Right renal cortex interstitium (tissue), 3 donors: ENCODE measurements around the gene STAG1. TPM values are rescaled to one million over a fixed set of nuclear protein-coding genes. Genes with fewer than 3 reads are reported as not detected.
A peak's percentile ranks its signal among the peaks of the same experiment; 100 is the strongest.
"Not testable (repeated sequence)": the region's sequence is repeated elsewhere in the genome, so short reads cannot be mapped to it uniquely, and the experiment has no call there.

Source experiments
- DNase-seq, 3 donors: peaks; one replicate each; pipeline ENCODE4 v3.0.0-alpha.2; 2013; ENCODE audit warnings: low read depth in 3 of 3, low spot score in 2 of 3
- polyA plus RNA-seq, 3 donors: library from polyadenylated mRNA; unstranded; fragments of 120-200 nt; gene quantifications; one replicate each; pipeline ENCODE4 v1.2.1, GENCODE V29; 2013; ENCODE audit not compliant: insufficient read length in 3 of 3

STAG1 gene
- polyA plus RNA-seq = 10 to 100 TPM; 52.6 to 57.4 (median 55.9) TPM

- DNase-seq = no peak
Observed at GRCh38 chr3:136752172-136752421, at the start of gene STAG1. Gene STAG1 (minus strand): TSS chr3:136752378. CDS start chr3:136630898, 121,480 bp downstream.

GRCh38 chr3:136801146-136801545, 49.0 kb upstream of the STAG1 start:
- DNase-seq = not testable (repeated sequence)

DNA sequence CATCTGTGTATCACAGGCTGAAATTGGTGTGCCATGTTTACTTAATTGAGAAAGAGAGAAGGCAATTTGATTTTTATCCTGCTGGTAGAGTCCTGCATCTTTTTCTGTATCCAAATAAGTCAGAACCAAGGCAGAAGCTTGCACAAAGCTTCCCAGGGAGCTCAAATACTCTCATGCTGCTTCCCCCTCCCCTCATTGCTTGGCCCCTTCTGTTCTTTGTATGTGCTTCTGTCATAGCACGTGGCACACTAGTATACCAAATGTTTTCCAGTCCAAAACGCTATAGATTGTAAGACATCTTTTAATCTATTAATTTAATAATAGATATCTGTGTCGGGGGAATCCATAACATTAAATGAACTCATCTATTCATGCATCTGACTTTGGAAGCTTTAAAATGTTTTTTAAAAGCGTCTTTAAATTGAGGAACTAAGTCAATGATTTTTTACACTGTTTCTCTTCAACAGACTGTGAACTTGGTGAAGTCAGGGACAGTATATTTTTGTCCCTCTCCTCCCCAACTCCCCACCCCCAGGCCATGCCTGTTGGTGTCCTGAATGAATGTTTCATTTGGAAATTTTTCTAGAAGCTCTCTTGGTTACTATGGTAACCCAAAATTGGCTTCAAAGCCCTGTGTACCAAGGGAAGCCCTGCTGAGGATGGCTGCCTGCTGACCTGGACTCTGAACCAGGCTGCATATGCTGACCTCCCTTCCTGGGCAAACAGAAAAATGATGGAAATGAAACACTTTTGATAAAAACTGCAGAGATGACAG, 40.6 kb upstream of the STAG1 start:
- DNase-seq = no peak

DNA sequence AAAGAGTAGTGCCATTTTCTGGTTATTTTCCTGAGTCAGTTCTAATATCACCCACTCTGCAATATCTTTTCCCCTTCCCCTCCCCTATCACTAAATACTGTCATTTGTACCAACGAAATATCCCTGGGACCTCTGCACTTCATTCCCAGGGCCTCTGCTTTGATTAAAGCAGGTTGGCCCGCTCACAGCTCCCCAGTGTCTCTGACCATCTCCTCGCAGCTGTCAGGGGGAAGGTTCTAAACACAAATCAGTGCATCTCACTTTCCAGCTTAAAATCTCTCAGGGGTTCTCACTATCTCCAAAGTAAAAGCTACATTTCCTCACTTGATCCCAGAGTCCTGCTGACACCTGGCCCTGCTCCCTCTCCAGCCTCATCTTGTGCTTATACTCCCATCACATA, 38.6 kb upstream of the STAG1 start:
- DNase-seq = no peak

GRCh38 chr3:136789976-136790375, 37.8 kb upstream of the STAG1 start:
- no peak for DNase-seq

DNA sequence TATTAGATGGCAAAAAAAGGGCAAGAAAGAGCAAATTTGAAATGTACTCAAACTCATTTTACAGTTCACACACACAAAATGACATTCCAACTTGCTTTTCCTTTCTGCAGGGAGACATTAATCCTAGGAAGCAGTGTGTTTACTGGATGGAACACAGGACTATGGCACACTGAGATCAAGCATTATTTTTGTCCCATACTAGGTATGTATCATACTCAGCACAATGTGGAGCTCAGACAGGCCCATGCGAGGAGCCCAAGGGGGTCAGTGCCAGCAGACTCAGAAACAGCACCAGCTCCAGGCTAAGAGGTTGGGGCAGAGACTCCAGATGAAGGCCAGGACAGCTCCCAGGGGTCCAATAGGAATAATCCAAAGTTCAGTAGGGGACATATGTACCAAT, 36.0 kb upstream of the STAG1 start:
- DNase-seq = no peak

DNA sequence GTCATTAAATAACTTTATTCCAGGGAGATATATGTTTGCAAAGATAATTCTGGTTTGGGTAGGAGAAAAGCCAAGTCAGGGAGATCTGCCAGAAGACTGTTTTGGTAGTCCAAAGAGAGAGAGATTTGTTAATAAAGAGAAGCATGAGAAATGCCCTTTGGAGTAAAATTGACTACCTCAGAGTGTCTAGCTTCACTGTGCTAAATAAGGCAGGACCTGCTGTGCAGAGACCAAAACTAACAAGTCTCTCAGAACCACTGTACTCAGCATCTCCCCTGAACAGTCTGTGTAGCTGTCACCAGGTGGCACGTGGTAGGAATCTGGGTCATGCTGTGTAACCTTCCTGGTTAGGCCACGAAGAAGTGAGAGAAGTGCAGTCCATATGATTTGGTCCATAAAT, 35.2 kb upstream of the STAG1 start:
- DNase-seq = no peak

- no peak for DNase-seq
Observed at GRCh38 chr3:136783708-136784191, 31.6 kb upstream of the STAG1 start.

DNA sequence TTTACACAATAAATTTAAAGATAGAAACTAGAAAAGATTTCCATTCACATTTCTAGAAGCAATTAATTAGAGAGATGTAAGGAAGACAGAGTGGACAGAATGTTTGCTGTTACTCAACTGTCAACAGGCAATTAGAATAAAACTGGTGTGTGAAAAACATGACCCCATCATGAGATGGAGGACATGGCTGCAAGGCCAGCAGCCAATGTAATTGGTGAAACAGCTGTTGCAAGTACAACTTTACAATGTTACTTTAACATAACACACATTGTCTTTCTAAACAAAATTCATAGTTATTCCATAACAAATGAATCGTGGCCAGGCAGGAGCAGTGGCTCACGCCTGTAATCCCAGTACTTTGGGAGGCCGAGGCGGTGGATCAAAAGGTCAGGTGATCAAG, 28.6 kb upstream of the STAG1 start:
- DNase-seq = no peak

DNA sequence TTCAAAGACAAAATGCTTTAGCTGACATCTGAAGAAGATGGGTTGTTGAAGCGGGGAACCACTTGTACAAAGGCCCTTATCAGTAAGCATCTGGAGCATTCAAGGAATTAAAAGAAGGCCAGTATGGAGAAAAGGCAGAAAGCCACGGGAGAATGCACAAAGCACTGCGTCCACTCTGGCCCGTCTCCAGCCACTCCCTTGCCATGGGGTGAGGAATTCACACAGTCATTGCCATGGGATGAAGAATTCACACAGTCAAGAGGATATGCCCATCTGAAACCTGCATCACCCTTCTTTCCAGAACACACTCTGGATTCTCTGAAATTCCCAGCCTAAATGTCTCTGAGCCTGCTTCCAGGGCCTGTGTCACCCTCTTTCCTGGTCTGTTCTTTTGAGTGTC, 26.7 kb upstream of the STAG1 start:
- no peak for DNase-seq

DNA sequence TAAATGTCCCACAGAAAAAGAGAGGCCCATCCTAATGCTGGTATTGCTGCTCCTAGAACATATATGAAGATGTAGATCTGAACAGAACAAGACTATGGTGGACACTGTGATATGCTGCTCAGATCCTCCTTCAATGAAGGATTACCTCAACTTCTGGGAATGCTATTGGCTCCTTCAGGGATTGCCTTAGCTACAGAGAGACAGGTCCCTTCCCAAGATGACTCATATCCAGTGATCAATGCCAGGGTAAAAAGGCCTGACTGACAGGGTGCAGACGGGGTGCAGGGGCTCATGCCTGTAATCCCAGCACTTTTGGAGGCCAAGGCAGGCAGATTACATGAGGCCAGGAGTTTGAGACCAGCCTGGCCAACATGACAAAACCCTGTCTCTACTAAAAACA, 20.5 kb upstream of the STAG1 start:
- no peak for DNase-seq

GRCh38 chr3:136758160-136759102, 6.3 kb upstream of the STAG1 start:
- DNase-seq = not testable (repeated sequence)

GRCh38 chr3:136755192-136755591, 3.0 kb upstream of the STAG1 start:
- DNase-seq = no peak

GRCh38 chr3:136753326-136753939, 1.3 kb upstream of the STAG1 start:
- no peak for DNase-seq

- DNase-seq = peak; percentile 94 to 97 (median 96)
Observed at GRCh38 chr3:136752422-136753325, 496 bp upstream of the STAG1 start.

DNA sequence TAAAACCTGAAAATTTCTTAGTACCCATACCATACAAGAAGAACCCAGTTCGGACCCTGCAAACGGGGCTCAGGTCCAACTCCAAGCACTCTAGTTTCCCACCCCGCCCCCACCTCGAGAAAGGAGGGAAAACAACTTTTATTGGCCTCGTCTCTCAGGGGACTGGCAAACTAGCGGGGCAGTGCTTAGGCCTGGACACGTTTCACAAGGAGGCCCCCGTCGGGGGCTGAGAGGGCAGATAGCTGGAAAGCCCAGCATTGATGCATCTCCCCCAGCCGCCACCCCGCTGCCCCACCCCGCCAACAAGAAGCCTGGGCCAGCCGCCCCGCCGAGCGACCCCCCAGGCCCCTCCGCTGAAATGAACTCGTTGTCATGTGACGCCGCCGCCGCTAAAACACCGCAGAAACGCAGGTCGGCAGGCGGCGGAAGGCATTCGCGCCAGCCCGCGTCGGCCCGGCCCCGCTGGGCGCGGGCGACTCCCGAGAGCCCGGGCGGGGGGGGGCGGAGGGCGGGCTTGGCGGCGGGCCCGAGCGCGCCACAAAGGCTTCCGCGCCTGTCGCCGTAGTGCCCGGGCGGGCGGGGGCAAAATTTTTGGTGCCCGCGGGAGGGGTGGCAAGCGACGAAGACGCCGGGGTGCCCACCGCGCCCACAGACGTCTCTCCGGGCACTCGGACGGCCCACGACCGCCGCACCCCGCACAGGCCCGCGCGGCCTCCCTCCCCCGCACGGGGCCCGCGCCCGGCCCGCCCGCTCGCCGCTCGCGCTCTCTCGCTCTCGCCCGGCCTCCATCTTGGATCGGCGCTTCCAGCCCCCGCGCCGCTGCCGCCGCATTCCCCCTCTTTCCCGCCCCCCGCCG, 634 bp downstream of the STAG1 start:
- peak in 2 of 3 donors; percentile 62 to 73 for DNase-seq

DNA sequence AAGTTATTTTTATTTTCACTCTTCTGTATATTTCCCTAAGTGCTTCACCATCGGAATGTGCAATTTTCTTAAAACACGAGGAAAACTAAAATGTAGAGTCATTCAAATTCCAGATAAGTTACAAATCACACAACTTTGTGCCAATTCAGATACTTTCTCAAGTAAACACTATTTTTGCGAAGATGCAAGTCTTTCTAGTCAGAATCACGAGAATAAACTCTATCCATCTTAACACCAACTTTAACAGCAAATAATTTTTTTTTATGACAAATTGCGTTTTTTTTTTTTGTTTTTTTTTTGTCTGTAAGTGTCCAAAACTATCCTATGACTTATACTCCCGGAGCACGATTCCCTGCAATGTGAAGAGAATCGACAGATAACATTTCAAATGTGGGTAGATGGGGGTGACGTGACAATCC, 1.3 kb downstream of the STAG1 start:
- DNase-seq = peak in 1 of 3 donors; percentile 24

GRCh38 chr3:136750209-136750896, 1.8 kb downstream of the STAG1 start:
- no peak for DNase-seq

DNA sequence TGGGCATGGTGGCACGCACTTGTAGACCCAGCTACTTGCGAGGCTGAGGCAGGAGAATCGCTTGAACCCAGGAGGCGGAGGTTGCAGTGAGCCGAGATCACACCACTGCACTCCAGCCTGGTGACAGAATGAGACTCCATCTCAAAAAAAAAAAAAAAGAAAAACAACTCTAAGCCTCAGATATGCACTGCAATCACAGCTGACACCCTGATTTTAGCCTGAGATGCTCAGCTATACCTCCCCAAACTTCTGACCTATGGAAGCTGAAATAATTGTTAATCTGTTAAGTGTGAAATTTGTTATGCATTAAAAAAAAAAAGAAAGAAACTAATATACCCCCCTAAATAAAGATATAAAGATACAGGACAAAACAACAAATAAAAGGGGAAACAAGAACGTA, 2.6 kb downstream of the STAG1 start:
- not testable (repeated sequence) for DNase-seq
